Measurements from ENCODE around the gene SHISA3. TPM values are rescaled to one million over a fixed set of nuclear protein-coding genes. Genes with fewer than 3 reads are reported as not detected.
A peak's percentile ranks its signal among the peaks of the same experiment; 100 is the strongest.

The SHISA3 gene
- total RNA-seq, 2 donors from 2014 or later, result 0.36 TPM; not detected in 1

- Histone ChIP-seq H3K9me3 (no peaks in the 10 kb centered on the region), H3K36me3 (no peaks in the 10 kb centered on the region), H3K27ac (no peak overlapping the region), H3K27me3 (replicated peaks; ENCODE audit: insufficient read depth) (no peaks in the 10 kb centered on the region), H3K4me3 (no peak overlapping the region), H3K4me1 (replicated peaks) (no peaks in the 10 kb centered on the region)
- DNase-seq (ENCODE audit: low spot score), result no peak
- TF ChIP-seq POLR2A (IDR thresholded peaks at IDR 0.05), result no peak
- TF ChIP-seq CTCF (IDR thresholded peaks at IDR 0.05), result no peak
- TF ChIP-seq POLR2AphosphoS5 (IDR thresholded peaks at IDR 0.05), result no peak
- intact Hi-C loops (cut with DNase I), result no loop called here
- WGBS, result 93% methylated on average over 3 of the region's 3 CpGs
Measured at GRCh38 chr4:42352049-42352448, 45.2 kb upstream of the SHISA3 start.

- no peaks in the 10 kb centered on the region for H3K9me3 ChIP-seq
- intact Hi-C loops (cut with DNase I), result no loop called here
- 83% methylated on average over 5 of the region's 5 CpGs for WGBS
- TF ChIP-seq POLR2A (IDR thresholded peaks at IDR 0.05) (no peak), CTCF (IDR thresholded peaks at IDR 0.05) (no peak), POLR2AphosphoS5 (IDR thresholded peaks at IDR 0.05) (no peak)
- H3K27ac ChIP-seq, result no peak overlapping the region
- no peaks in the 10 kb centered on the region for H3K36me3 ChIP-seq
- no peaks in the 10 kb centered on the region for H3K4me1 ChIP-seq (replicated peaks)
- no peaks in the 10 kb centered on the region for H3K27me3 ChIP-seq (replicated peaks; ENCODE audit: insufficient read depth)
- no peak for DNase-seq (ENCODE audit: low spot score)
- H3K4me3 ChIP-seq, result no peak overlapping the region
Measured at GRCh38 chr4:42357325-42357724, 40.0 kb upstream of the SHISA3 start.

GRCh38 chr4:42359711-42360110, 37.6 kb upstream of the SHISA3 start:
- 22% methylated on average over 5 of the region's 5 CpGs for WGBS
- Histone ChIP-seq H3K4me1 (replicated peaks) (no peaks in the 10 kb centered on the region), H3K36me3 (no peaks in the 10 kb centered on the region), H3K9me3 (no peaks in the 10 kb centered on the region), H3K27ac (peak overlapping the region in 1 of 2 donors; percentile 9), H3K4me3 (no peak overlapping the region), H3K27me3 (replicated peaks; ENCODE audit: insufficient read depth) (no peaks in the 10 kb centered on the region)
- TF ChIP-seq POLR2AphosphoS5 (IDR thresholded peaks at IDR 0.05) (no peak), CTCF (IDR thresholded peaks at IDR 0.05) (no peak), POLR2A (IDR thresholded peaks at IDR 0.05) (no peak)
- intact Hi-C loops (cut with DNase I), result no loop called here
- no peak for DNase-seq (ENCODE audit: low spot score)

- no peak for DNase-seq (ENCODE audit: low spot score)
- Histone ChIP-seq H3K4me3 (no peak overlapping the region), H3K27ac (no peak overlapping the region), H3K9me3 (no peaks in the 10 kb centered on the region), H3K27me3 (replicated peaks; ENCODE audit: insufficient read depth) (no peaks in the 10 kb centered on the region), H3K4me1 (replicated peaks) (no peaks in the 10 kb centered on the region), H3K36me3 (no peaks in the 10 kb centered on the region)
- 38% methylated on average over 2 of the region's 2 CpGs for WGBS
- TF ChIP-seq POLR2AphosphoS5 (IDR thresholded peaks at IDR 0.05) (no peak), POLR2A (IDR thresholded peaks at IDR 0.05) (no peak), CTCF (IDR thresholded peaks at IDR 0.05) (no peak)
- intact Hi-C loops (cut with DNase I), result no loop called here
Measured at GRCh38 chr4:42360256-42360669, 37.0 kb upstream of the SHISA3 start.

GRCh38 chr4:42361456-42361855, 35.8 kb upstream of the SHISA3 start:
- Histone ChIP-seq H3K27me3 (replicated peaks; ENCODE audit: insufficient read depth) (no peaks in the 10 kb centered on the region), H3K27ac (no peak overlapping the region), H3K4me3 (no peak overlapping the region), H3K4me1 (replicated peaks) (no peaks in the 10 kb centered on the region), H3K9me3 (no peaks in the 10 kb centered on the region), H3K36me3 (no peaks in the 10 kb centered on the region)
- intact Hi-C loops (cut with DNase I), result no loop called here
- WGBS, result 87% methylated on average over 8 of the region's 8 CpGs
- no peak for DNase-seq (ENCODE audit: low spot score)
- TF ChIP-seq CTCF (IDR thresholded peaks at IDR 0.05) (no peak), POLR2AphosphoS5 (IDR thresholded peaks at IDR 0.05) (no peak), POLR2A (IDR thresholded peaks at IDR 0.05) (no peak)

Measured in prostate gland (tissue), 2 donors.